HEK293T (cell line): Measurements from ENCODE around the gene ARID1B.

ENCODE experiments used
- BHLHE40 ChIP-seq: fragments of 450-650 bp; IDR thresholded peaks from 2 replicates; pipeline ENCODE4 v1.6.1; 2016; ENCODE audit warnings: mild to moderate bottlenecking, moderate library complexity, borderline replicate concordance
- CTBP1 ChIP-seq: fragments of 450-650 bp; IDR thresholded peaks from 2 replicates; pipeline ENCODE4 v1.6.1; 2016; ENCODE audit warnings: borderline replicate concordance
- FOXA1 ChIP-seq: fragments of 450-650 bp; IDR thresholded peaks from 2 replicates; pipeline ENCODE4 v1.6.1; 2016; ENCODE audit warnings: mild to moderate bottlenecking
- PKNOX1 ChIP-seq: fragments of 450-650 bp; IDR thresholded peaks from 2 replicates; pipeline ENCODE4 v1.6.1; 2016
- SP1 ChIP-seq: fragments of 450-650 bp; IDR thresholded peaks from 2 replicates; pipeline ENCODE4 v1.6.1; 2017
- TARDBP ChIP-seq: fragments of 450-650 bp; IDR thresholded peaks from 2 replicates; pipeline ENCODE4 v1.6.1; 2016

DNA sequence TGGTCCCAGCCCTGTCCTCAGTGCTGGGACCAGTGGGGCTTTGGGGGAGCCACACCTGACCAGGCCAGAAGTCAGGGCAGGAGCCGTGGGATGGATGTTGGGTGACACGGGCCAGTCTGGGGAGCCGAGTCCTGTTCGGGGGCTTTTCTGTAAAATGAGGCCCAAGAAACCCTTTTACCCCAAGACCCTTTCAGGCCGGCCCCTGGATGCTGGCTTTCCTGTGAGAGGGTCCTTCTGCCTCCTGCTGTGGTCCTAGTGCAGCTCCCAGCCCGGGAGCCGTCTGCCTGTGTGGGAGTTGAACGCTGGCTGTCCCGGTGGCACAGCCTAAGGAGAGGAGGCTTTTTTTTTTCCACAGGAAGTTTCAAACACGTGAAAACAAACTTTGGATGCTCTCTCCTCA is 422.9 kb downstream of the ARID1B start:
- TF ChIP-seq FOXA1, result no peak
- no peak for TF ChIP-seq TARDBP
- TF ChIP-seq BHLHE40, result no peak
- no peak for TF ChIP-seq SP1
- TF ChIP-seq CTBP1, result no peak
- no peak for TF ChIP-seq PKNOX1
